Measurements from ENCODE around the gene NAP1L4.

The NAP1L4 gene

GRCh38 chr11:2928605-2929530 lies 63.3 kb downstream of the NAP1L4 start, which contains the start of gene PHLDA2:
Gene PHLDA2 (minus strand): TSS chr11:2929420. CDS start chr11:2929364, 56 bp downstream.
- Histone ChIP-seq H3K4me1 (ENCODE audit: insufficient read depth, low read length, poor library complexity, severe bottlenecking) (peaks cover 17% of the 10 kb centered on the region), H3K9me2 (replicated peaks; ENCODE audit: low read depth, low read length) (no peaks in the 10 kb centered on the region), H3F3A (ENCODE audit: low read depth) (no peaks in the 10 kb centered on the region), H3K36me3 (ENCODE audit: insufficient read depth, low read length) (no peaks in the 10 kb centered on the region), H3K4me3 (ENCODE audit: low read length, poor library complexity, severe bottlenecking) (peak within 1 kb of the TSS; percentile 4), H4K20me1 (ENCODE audit: insufficient read depth, low read length, poor library complexity, severe bottlenecking) (no peaks in the 10 kb centered on the region), H3K9ac (ENCODE audit: low read depth, low read length, poor library complexity, severe bottlenecking) (peak within 1 kb of the TSS; percentile 33), H3K79me2 (ENCODE audit: insufficient read depth, low read length) (no peaks in the 10 kb centered on the region), H3K9me3 (ENCODE audit: insufficient read depth, low read depth, low read length) (no peaks in the 10 kb centered on the region), H3K27me3 (ENCODE audit: insufficient read depth, low read length, poor library complexity, severe bottlenecking) (no peaks in the 10 kb centered on the region), H2AFZ (ENCODE audit: low read length) (no peak within 1 kb of the TSS), H3K4me2 (ENCODE audit: low read depth, low read length, poor library complexity, severe bottlenecking) (peak within 1 kb of the TSS; percentile 47)
- no peak for TF ChIP-seq EZH2phosphoT487 (IDR thresholded peaks at IDR 0.05; ENCODE audit: borderline replicate concordance)

DNA sequence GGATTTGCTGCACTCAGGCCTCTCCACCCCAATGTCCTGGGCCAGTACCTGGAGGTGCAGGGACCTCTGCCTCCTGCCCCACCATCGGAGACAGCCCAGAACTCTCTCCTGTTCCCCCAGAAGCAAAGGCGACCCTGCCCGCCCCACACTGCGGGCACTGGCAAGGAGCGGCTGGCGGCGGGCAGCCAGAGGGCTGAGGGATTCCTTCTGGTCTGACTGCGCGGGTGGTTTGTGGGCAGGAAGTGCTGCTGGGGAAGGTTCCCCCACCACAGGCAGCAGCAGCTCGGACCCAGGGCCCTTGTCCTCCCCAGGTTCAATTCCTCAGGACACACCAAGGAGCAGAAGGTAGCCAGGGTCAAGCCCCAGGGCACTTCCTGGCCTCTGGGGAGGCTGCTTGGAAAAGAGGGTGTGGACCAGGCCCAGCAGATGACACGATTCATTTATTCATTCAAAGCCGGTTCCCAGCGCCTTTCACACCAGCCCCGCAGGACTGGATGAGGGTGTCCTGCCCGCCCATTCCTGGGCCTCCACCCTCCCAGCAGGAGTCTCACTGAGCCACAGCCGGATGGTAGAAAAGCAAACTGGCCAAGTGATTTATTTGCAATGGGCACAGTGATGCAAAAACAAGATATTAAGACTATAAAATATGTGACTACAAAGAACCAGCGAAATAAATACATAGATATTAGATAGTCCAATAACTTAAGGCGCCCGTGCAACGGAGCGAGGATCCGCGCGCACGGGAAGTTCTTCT lies 64.1 kb downstream of the NAP1L4 start:
- H3K4me1 ChIP-seq (ENCODE audit: insufficient read depth, low read length, poor library complexity, severe bottlenecking), result peaks cover 17% of the 10 kb centered on the region
- TF ChIP-seq, protein P1, sequence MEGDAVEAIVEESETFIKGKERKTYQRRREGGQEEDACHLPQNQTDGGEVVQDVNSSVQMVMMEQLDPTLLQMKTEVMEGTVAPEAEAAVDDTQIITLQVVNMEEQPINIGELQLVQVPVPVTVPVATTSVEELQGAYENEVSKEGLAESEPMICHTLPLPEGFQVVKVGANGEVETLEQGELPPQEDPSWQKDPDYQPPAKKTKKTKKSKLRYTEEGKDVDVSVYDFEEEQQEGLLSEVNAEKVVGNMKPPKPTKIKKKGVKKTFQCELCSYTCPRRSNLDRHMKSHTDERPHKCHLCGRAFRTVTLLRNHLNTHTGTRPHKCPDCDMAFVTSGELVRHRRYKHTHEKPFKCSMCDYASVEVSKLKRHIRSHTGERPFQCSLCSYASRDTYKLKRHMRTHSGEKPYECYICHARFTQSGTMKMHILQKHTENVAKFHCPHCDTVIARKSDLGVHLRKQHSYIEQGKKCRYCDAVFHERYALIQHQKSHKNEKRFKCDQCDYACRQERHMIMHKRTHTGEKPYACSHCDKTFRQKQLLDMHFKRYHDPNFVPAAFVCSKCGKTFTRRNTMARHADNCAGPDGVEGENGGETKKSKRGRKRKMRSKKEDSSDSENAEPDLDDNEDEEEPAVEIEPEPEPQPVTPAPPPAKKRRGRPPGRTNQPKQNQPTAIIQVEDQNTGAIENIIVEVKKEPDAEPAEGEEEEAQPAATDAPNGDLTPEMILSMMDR (conservative IDR thresholded peaks at IDR 0.05; ENCODE audit: low read length), result no peak
- no peak for TF ChIP-seq EZH2phosphoT487 (IDR thresholded peaks at IDR 0.05; ENCODE audit: borderline replicate concordance)
- H3K79me2 ChIP-seq (ENCODE audit: insufficient read depth, low read length), result no peaks in the 10 kb centered on the region
- H3K9me3 ChIP-seq (ENCODE audit: insufficient read depth, low read depth, low read length), result no peaks in the 10 kb centered on the region
- H3K9me2 ChIP-seq (replicated peaks; ENCODE audit: low read depth, low read length), result no peaks in the 10 kb centered on the region
- H2AFZ ChIP-seq (ENCODE audit: low read length), result no peak overlapping the region
- no peaks in the 10 kb centered on the region for H3F3A ChIP-seq (ENCODE audit: low read depth)
- H3K27me3 ChIP-seq (ENCODE audit: insufficient read depth, low read length, poor library complexity, severe bottlenecking), result no peaks in the 10 kb centered on the region
- no peaks in the 10 kb centered on the region for H3K36me3 ChIP-seq (ENCODE audit: insufficient read depth, low read length)
- H3K4me2 ChIP-seq (ENCODE audit: low read depth, low read length, poor library complexity, severe bottlenecking), result peak overlapping the region; percentile 47
- no peaks in the 10 kb centered on the region for H4K20me1 ChIP-seq (ENCODE audit: insufficient read depth, low read length, poor library complexity, severe bottlenecking)
- H3K4me3 ChIP-seq (ENCODE audit: low read length, poor library complexity, severe bottlenecking), result peak overlapping the region; percentile 4
- peak overlapping the region; percentile 33 for H3K9ac ChIP-seq (ENCODE audit: low read depth, low read length, poor library complexity, severe bottlenecking)

DNA sequence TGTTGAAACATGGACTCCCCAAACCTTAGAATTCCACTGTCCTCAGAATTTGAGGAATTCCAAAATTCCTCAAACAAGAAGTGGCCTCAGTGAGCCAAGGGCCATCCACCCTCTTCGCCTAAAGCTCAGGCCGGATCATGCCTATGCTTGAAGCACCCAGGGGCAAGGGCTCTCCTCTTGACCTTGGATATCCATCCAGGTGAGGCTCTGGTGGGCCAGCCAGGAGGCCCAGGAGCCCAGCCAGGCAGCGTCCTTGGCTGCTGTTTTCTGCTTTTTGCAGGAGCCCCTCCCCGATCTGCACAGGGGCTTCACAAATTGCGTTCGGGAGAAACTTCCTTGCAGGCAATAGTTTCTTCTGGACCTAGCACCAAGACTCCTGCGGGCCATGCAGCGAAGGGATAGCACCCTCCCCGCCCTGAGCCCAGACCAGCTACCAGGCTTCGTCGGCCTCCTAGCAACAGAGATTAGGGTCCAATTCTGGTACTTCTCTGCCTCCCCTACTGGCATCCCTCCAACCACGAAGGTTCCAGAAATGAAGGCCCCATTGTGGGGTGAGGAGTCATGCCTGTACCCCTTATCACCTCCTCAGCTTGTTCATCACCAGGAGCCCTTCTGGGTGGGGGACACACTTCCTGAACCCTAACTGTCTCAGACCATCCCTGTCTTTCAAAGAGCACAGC lies 64.9 kb downstream of the NAP1L4 start:
- TF ChIP-seq, protein P1 (conservative IDR thresholded peaks at IDR 0.05; ENCODE audit: low read length), result no peak
- TF ChIP-seq EZH2phosphoT487 (IDR thresholded peaks at IDR 0.05; ENCODE audit: borderline replicate concordance), result no peak
- Histone ChIP-seq H3K4me2 (ENCODE audit: low read depth, low read length, poor library complexity, severe bottlenecking) (peak overlapping the region; percentile 47), H3K9me3 (ENCODE audit: insufficient read depth, low read depth, low read length) (no peaks in the 10 kb centered on the region), H3K27me3 (ENCODE audit: insufficient read depth, low read length, poor library complexity, severe bottlenecking) (no peaks in the 10 kb centered on the region), H3F3A (ENCODE audit: low read depth) (no peaks in the 10 kb centered on the region), H3K9ac (ENCODE audit: low read depth, low read length, poor library complexity, severe bottlenecking) (peak overlapping the region; percentile 33), H3K9me2 (replicated peaks; ENCODE audit: low read depth, low read length) (no peaks in the 10 kb centered on the region), H3K4me3 (ENCODE audit: low read length, poor library complexity, severe bottlenecking) (peak overlapping the region; percentile 4), H3K4me1 (ENCODE audit: insufficient read depth, low read length, poor library complexity, severe bottlenecking) (peaks cover 17% of the 10 kb centered on the region), H3K79me2 (ENCODE audit: insufficient read depth, low read length) (no peaks in the 10 kb centered on the region), H4K20me1 (ENCODE audit: insufficient read depth, low read length, poor library complexity, severe bottlenecking) (no peaks in the 10 kb centered on the region), H2AFZ (ENCODE audit: low read length) (no peak overlapping the region), H3K36me3 (ENCODE audit: insufficient read depth, low read length) (no peaks in the 10 kb centered on the region)
